HG03432 (cell line): ENCODE results near the gene KCNIP1.

Source experiments
- ATAC-seq: cut with Tn5 transposase; IDR thresholded peaks from one replicate; pipeline ENCODE4 v1.9.1; 2021; ENCODE audit warnings: mild to moderate bottlenecking, moderate library complexity; ENCODE audit not compliant: unreplicated experiment

KCNIP1 gene

DNA sequence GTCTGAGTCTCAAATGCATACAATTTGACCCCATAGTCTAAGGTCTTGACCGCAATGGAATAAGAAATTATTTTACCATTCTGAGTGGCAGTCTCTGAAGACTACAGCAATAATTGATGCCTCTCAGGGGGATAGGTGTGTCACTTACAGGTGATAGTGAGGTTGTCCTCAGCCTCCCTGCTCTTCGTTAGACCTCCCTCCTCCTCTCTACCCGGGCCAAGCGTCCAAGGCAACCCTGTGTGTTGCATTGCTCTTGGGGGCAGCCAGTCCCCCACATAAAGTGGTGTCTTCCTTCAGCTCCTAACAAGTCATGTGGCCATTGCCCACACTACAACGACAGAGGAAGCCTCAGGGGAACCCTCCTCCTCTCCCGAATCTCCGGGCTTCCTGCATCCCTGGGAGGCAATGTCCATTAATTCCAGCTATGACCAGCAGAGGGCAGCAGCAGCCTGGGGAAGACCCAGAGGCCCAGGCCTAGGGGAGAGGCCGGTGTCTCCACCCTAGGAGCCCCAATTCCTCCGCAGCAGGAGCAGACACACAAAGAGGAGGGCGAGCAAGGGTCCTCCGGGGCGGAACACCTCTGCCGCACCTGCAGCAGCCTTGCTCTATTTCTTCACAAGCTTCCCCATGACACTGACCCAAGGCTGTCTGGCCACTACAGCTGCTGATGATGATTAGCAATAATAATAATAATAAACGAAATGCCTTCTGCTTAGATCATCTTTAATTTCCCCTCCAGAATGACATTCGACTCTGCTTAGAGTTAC lies 134.8 kb downstream of the KCNIP1 start:
- peak; percentile 77 for ATAC-seq

DNA sequence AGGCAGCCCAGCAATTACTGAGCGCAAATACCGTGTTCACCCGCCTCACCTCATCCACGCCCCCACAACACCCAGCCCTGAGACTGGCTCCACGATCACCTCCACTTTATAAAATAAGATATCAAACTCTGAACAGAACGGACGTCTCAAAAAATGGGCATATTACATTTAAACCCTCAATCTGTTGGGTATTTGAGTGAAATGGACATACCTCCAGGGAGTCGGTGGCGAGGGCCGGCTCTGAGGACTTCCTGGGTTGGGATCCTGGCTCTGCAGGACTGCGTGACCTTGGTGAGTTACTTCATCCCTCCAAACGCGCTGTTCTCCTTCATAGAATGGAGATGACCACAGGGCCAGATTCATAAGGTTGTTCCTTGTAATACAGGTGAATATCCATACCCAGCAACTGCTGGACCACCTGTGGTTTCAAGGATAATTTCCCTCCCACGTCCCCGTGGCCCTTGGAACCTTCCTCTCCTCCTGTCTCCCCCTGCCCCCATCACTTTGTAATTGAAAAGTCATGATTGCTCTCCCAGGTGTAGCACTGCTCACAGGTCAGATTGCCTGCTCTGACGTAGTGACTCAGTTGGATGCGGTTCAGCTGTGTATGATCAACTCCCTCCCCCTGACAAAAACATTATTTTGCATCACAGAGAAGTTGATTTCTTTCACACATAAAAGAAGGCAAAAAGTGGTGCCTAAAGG lies 135.6 kb downstream of the KCNIP1 start:
- no peak for ATAC-seq

DNA sequence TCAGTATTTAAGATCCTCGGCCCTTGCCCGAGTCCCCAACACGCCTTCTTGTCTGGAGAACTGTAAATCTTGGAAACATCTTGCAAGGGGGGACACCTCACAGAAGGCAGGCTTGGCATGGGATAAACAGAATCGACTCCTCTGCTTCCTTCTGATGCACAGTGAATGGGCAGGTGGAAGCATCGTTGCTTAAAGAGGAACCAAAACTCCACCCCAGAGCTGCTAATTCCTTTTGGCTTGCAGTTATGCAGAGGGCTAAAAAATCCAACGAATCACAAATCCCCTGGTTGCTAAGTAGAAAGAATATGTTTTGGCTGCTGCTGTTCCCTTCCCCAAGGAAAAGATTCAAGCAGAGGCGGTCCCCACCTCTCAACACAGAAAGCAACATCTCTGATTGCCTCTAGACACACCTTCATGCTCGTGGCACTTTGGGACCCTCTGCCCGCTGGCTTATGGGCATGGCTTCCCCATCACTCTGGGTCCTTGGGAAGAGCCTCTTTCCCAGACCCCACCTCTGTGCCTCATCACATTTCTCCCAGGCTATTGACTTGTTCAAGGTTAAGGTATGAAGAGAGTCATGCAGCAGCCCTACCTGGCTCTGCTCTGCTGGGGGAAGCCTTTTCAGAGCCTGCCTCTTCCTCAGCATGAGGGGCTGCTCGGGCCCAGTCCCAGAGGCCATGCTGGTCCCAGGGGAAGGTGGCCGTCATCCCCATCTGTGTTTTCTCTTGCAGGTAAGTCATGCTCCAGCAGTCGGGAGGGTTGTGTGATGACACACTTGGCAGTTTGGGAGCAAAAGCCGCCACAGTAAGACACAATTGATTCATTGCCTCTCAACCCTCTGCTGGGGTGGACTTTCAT lies 137.1 kb downstream of the KCNIP1 start:
- no peak for ATAC-seq

DNA sequence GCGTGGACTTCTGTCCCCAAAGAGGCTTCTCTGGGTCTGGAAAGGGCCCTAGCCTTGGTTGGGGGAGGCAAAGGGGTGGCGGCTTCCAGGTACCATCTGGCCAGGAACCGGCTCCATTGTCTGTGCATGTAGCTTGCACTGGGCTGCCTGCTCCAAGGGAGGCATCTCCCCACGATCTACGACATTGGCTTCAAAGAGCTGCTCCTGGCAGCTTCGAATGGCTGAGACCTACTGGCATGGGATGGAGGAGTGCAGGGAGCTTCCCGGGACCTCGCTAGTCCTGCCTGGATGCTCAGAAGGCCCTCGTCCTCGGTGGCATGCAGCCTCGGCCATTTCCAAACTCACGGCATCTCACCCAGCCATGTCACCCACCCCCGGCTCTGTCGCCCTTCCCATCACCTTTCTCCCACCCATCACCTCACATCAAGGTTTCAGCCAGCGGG lies 137.8 kb downstream of the KCNIP1 start:
- ATAC-seq = no peak

DNA sequence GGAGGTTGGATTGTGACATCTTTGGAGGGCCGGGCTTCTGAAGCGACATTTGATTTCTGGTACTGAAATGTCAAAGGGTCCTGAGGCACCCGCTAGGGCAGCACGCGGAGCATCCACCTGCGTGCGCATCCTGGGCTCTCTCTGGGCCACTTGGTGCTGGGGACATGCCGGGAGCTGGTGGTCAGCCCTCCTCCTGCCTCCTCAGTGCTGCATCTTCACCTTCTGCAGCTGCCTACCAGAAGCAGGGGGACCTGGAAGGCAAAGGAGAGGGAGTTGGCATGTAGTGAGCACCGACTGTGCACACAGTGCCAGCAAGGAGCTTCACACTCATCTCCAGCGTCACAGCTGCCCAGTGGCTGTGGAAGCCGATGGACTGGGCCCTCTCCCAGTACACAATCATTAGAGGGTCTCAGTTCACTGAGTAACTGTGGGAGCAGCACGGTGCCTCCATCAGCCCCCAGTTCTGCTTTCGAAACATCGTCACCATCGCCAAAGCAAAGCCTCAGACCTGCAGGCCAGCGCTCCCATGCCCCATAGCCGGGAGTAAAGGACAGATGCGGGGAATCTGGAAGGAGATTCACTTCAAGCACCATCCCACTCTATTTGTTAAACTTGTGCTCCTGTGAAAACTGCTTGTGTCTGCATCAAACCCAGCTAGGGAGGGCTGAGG lies 138.4 kb downstream of the KCNIP1 start:
- ATAC-seq = no peak

DNA sequence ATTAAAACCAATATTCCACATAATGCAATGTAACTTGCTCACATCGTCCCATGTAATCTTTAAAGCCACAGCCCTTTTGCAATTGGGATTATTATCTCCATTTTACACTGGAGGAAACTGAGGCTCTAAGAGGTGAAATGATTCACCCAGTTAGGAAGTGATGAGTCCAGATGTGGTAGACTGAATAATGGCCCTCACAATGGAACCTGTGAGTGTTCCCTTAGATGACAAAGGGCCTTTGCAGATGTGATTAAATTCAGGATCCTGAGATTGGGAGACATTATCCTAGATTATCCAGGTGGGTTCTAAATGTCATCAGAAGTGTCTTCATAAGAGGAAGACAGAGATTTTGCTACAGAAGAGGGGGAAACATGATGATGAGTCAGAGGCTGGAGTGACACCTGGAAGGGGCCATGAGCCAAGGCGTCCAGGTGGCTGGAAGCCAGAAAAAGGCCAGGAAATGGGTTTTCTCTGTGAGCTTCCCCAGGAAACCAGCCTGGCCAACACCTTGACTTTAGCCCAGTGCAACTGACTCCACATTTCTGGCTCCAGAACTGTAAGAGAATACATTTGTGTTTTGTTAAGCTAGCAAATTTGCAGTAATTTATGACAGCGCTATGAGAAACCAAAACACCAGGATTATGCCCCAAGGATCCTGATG lies 139.1 kb downstream of the KCNIP1 start:
- ATAC-seq = no peak

DNA sequence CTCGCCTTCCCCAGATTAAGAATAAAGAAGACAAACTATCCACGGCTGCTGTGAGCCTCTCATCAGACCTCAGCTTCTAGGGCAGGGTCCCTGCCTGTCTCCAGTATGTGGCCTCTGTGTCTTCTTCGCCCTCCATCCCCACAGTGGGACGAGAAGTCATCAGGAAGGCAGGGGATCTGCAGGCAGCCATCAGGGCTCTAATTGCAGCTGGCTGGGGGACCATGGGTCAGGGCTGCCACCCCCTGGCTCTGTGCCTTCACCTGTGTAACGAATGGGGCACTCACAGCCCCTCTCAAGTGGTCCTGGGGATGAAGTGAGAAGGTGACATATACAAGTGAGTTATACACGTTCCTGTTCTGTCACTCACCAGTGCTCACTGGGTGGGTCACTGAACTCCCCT lies 139.8 kb downstream of the KCNIP1 start:
- ATAC-seq = no peak

DNA sequence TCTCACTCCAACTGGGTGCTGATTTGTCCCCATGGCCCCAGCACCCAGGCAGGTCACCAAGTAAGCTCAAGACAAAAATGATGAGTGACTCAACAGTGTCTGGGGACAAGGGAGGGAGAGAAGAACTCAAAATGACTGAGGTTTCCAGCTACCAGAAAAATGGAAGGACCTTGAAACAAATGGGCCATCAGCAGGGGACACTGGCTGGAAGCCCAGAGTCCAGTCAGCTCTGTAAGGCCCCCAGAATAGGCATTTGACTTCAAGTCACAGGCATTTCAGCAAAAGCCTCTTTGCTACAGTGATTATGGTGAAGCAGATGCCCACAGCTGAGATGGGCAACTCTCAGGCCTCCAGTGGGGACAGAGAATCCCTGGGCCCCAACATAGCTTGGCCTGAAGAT lies 140.7 kb downstream of the KCNIP1 start:
- no peak for ATAC-seq

DNA sequence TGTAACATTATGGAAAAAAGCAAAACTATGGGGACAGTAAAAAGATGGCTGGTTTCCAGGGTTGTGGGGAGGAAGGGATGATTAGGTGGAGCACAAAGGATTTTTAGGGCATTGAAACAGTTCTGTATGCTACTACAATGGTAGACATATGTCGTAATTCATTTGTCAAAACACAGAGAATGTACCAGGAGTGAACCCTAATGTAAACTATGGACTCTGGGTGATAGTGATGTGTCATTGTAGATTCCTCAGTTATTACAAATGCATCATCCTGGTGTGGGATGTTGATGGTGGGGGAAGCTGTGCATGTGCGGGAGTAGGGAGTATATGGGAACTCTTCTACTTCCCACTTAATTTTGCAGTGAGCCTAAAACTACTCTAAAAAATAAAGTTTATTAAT lies 144.7 kb downstream of the KCNIP1 start:
- no peak for ATAC-seq

DNA sequence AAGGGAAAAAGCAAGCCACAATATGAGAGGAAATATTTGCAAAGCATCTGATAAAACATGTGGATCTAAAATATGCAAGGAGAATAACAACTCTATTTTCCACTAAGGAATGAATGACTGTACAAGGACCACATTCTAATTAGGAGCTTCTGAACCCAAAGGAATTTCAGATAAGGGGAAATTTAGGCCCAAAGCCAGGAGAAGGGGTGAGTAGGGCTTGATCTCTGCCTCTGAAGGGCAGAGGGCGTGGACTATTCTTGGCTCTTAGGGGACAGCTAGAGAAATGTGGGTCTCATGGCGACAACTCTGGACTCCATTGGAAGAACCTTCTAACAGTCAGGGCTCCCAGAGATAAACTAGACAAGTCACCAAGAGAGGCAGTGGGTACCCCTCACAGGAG lies 147.0 kb downstream of the KCNIP1 start:
- no peak for ATAC-seq

DNA sequence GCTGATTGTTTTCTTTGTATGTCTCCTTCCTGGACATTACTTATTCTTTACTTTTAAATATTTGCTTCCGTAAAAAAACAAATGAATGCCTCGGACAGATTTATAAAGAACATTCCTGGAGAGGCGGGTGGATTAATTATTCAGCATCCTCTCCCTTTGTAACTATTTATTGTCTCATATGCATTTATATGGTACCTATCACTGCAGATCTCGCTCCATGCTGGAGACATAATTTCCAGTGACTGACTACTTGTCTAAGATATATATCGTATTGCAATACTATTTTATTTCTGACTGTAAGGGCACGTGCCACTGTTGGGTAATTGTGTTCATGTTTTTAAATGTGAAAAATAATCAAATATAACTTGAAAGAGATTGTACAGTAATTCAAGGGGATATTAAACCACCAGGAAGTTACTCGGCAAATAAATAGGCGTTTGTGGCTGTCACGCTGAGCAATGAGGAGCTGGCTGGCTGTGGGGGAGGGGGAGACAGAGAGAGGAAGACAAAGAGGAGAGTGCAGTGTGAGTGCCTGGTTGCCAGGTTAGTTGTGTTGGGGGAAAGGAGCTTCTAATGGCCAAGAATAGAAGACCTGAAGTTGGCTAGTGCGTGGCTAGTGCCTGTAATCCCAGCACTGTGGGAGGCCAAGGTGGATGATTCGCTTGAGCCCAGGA lies 147.9 kb downstream of the KCNIP1 start:
- no peak for ATAC-seq

DNA sequence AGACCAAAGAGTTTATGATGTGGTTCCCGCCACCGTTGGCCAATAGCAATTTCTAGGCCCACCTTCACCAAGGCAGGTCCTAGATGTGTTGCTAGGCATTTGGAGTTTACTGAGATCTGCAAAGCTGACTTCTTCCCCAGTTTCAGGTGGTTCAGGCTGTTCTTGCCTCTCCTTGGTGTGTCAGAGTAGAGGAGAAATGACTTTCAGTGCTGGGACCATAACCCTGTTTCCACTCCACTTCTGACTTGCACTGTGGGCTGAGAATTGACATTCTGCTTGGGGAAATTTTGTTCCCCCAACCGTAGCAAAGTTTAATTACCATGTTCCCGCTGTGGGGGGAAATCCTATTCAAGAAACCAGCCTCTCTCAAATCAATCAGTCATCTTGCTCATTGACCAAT lies 151.7 kb downstream of the KCNIP1 start:
- ATAC-seq = no peak

DNA sequence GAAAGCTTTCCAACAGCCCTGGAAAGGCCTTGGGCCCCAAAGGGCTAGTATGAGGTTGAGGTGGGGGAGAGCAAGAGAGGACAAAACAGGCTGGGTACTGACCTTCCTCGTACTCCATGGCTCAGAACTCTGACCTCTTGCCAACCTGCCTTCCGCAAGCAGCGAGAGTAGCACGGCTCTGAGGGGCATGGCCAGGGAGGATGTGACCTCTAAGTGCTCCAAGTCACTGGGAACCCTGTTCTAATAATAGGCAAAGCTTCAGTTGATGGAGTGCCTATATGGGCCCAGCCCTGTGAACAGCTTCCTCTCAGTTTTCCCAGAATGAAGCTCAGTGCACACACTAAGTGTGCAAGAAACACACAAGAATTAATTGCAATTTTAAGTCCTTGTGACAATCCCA lies 152.1 kb downstream of the KCNIP1 start:
- no peak for ATAC-seq

DNA sequence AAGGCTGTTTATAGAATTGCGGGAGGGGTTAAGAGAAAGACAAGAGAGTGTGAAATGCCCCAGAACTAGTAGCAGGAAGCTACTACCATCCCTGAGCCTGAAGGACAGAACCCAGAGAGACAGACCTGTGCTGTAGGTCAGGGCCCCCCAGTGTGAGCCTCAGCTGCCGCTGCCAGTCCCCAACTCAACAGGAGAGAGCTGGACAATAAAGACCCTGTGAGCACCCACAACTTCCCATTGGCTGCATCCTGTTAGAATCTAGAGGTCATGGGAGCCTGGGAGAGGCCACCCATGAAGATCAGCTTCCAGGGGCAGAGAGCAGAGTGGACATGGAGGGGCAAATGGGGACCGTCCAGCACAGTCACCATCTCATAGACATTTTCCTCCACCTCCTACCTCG lies 152.5 kb downstream of the KCNIP1 start:
- ATAC-seq = no peak

DNA sequence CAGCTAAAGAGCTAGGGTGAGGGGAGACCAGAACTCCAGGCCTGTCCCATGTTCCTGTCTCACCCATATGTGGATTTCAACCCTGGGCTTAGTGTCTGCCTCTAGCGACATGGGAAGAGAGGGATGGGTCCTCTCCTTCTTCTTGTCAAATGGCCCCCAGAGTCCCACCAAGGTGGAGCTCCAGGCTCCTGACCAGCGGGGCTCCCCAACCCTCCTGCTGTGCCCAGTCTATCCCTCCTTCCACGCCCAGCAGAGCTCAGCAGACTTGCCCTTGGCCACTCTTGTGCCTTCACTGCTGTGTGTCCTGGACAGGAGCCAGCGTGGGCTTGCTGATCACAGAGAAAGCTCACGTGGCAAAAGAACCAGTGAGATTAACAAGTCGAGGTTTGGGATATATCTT lies 156.7 kb downstream of the KCNIP1 start:
- no peak for ATAC-seq

DNA sequence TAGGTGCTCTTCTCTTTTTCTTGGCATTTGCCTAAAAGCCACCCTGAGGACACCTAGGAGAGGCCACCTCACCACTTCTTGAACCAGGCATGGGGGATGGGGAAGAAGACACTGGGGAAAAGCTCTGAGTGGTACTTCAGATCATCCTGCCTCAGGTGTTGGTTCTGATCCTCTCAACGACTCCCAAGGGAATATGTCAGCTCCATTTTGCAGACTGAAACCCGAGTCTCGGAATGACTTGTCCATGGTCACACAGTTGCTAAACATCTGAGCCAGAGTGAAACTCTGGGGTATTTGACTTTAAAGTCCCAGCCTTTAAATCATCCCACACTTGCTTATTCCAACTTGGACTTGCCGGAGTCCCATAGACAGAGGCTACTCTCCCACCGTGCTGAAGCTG lies 159.1 kb downstream of the KCNIP1 start:
- ATAC-seq = no peak

DNA sequence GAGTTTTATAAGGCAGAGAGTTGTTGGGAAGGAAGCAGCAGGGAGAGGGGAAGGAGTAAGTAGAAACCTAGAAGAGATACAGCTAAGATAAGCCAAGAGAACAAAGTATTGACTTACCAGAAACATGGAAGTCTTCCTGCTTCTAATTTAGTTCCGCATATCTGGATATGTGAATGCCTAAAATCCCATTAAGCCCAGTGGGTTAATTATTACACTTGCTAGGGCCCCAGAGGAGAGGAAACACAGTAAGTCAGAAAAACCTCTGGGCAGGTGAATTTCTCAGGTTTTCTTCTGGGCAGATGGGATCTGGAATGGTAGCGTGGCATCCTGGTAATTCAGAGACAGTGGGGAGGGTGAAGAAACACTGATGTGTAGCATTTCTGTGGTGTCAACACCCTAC lies 175.0 kb downstream of the KCNIP1 start:
- ATAC-seq = no peak

DNA sequence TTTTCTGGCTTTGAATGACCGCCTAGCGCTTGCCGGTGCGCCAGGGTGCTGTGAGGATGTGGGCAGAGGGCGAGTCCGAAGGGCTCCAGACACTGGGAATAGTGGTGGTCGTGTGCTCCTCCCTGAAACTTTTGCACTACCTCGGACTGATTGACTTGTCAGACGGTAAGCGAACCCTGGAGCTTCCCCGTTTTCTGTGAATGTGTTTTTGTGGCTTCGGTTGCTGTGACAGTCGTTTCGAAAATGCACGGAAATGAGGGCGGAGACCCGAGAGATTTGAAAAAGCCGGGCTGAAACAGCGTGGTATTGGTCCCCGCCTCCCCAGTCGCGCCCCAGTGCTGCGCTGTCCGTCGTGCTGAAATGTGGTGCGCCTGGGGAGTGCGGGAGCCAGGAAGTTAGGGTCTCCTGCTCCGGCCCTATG lies 177.2 kb downstream of the KCNIP1 start:
- ATAC-seq = peak; percentile 85

DNA sequence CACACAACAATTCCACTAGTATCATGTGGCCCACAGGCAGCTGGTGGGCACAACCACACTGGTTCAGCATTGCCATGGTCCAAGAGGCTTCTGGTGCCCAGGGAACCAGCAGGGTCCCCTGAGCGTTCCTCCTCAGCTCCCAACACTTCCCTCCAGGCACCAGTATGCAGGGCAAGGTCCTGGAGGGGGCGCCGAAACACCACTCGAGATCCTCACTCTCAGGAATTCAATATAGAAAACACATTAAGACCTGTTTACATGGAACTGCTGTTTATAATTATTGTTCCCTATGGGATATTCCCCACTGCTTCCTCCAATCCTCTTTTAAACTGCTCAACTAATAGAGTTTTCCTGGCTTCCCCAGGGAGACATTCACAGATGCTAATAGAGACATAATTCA lies 187.8 kb downstream of the KCNIP1 start:
- no peak for ATAC-seq

DNA sequence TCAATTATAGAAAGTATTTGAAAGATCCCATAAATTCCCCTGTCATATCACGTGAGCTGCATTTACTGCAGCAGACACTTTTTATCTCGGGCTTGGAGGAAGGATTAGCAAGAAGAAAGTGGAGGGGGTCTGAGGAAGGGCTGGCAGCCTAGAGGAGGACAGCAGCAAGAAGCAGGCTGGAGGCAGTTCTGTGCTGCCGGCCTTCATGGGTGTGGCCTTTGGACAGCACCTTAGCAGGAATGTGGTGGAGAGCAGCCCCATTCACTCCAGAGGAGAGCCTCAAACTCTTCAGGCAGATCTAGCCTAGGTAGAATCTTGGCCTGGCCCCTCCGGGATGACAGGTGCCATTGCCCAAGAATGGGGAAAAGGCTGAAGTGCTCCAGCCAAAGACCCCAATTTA lies 189.9 kb downstream of the KCNIP1 start:
- ATAC-seq = no peak
